Peyer's patch (tissue), 4 donors: ENCODE data around the gene JADE3.
"Not testable (repeated sequence)": the region's sequence is repeated elsewhere in the genome, so short reads cannot be mapped to it uniquely, and the experiment has no call there.

Experiments
- POLR2A ChIP-seq, 2 donors: fragments of 450-650 bp; IDR thresholded peaks; one replicate each; pipeline ENCODE4 v1.5.1; 2017; ENCODE audit warnings: antibody characterized with exemption in 2 of 2, mild to moderate bottlenecking in 2 of 2, moderate library complexity in 2 of 2
- TF ChIP-seq, protein P1 (sequence below), 6 experiments: fragments of 450-650 bp in 4 of 6; fragments of 200-600 bp in 2 of 6; sonication (generic) in 1 of 6; IDR thresholded peaks; one replicate each; pipeline ENCODE4 v1.5.1; 2017 to 2019; ENCODE audit warnings: antibody characterized with exemption in 6 of 6, mild to moderate bottlenecking in 3 of 6, moderate library complexity in 1 of 6

DNA sequence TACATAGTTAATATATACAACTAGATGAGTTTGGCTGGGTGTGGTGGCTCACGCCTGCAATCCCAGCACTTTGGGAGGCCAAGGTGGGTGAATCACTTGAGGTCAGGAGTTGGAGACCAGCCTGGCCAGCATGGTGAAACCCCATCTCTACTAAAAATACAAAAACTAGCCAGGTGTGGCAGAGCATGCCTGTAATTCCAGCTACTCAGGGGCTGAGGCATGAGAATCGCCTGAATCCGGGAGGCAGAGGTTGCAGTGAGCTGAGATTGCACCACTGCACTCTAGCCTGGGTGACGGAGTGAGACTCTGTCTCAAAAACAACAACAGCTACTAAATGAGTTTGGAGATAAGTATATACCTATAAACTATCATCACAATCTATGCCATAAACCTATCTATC, 64.8 kb downstream of the JADE3 start:
- TF ChIP-seq, protein P1, sequence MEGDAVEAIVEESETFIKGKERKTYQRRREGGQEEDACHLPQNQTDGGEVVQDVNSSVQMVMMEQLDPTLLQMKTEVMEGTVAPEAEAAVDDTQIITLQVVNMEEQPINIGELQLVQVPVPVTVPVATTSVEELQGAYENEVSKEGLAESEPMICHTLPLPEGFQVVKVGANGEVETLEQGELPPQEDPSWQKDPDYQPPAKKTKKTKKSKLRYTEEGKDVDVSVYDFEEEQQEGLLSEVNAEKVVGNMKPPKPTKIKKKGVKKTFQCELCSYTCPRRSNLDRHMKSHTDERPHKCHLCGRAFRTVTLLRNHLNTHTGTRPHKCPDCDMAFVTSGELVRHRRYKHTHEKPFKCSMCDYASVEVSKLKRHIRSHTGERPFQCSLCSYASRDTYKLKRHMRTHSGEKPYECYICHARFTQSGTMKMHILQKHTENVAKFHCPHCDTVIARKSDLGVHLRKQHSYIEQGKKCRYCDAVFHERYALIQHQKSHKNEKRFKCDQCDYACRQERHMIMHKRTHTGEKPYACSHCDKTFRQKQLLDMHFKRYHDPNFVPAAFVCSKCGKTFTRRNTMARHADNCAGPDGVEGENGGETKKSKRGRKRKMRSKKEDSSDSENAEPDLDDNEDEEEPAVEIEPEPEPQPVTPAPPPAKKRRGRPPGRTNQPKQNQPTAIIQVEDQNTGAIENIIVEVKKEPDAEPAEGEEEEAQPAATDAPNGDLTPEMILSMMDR (IDR thresholded peaks at IDR 0.05), result not testable (repeated sequence)
- TF ChIP-seq POLR2A (IDR thresholded peaks at IDR 0.05), result not testable (repeated sequence)
